ENCODE results near the gene RECQL.

DNA sequence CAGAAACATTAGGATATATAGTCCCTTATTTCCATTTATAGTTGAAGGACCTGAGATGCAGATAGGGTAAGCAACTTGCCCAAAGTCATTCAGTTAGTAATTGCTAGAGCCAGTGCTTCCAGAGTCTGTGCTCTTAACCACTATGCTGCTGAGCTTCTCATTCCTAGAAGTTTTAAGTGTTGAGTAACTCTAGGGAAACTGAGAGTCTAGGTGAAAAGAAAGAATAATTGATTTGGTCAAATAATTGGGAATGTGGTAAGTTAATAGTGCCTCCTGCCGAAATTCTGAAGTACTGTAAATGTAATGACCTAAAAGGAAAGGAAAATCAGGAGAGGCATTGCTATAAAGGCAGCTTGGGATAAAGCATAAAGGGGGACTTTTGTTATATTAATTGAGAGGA, 49.9 kb downstream of the RECQL start:
- TF ChIP-seq, protein P1, sequence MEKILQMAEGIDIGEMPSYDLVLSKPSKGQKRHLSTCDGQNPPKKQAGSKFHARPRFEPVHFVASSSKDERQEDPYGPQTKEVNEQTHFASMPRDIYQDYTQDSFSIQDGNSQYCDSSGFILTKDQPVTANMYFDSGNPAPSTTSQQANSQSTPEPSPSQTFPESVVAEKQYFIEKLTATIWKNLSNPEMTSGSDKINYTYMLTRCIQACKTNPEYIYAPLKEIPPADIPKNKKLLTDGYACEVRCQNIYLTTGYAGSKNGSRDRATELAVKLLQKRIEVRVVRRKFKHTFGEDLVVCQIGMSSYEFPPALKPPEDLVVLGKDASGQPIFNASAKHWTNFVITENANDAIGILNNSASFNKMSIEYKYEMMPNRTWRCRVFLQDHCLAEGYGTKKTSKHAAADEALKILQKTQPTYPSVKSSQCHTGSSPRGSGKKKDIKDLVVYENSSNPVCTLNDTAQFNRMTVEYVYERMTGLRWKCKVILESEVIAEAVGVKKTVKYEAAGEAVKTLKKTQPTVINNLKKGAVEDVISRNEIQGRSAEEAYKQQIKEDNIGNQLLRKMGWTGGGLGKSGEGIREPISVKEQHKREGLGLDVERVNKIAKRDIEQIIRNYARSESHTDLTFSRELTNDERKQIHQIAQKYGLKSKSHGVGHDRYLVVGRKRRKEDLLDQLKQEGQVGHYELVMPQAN (IDR thresholded peaks at IDR 0.05; ENCODE audit: borderline replicate concordance): no peak
- no peak for TF ChIP-seq YY1 (IDR thresholded peaks at IDR 0.05; ENCODE audit: borderline replicate concordance in 1 of 3, control insufficient read depth in 1 of 3, extremely low read depth in 1 of 3, insufficient read depth in 3 of 3, insufficient read length in 1 of 3, insufficient replicate concordance in 2 of 3, low read depth in 1 of 3, low read length in 2 of 3)
- TF ChIP-seq NFE2 (IDR thresholded peaks at IDR 0.05; ENCODE audit: low read depth): no peak
- no peak for TF ChIP-seq ZNF436 (CRISPR knock-in tag; IDR thresholded peaks at IDR 0.05)
- TF ChIP-seq POLR2AphosphoS5 (IDR thresholded peaks at IDR 0.05; ENCODE audit: control insufficient read depth, insufficient read depth, low read depth, low read length): no peak
